Activated CD4-positive, alpha-beta T cell treated with anti-CD3 and anti-CD28 coated beads for 36 hours (primary cell): ENCODE data around the gene EXOC3. TPM values are rescaled to one million over a fixed set of nuclear protein-coding genes. Genes with fewer than 3 reads are reported as not detected.

ENCODE experiments used
- ATAC-seq: fragments of 200-7000 bp; cut with Tn5 transposase; one replicate; pipeline ENCODE4 v1.10.0; 2021; ENCODE audit warnings: mild to moderate bottlenecking, moderate library complexity
- CTCF ChIA-PET: fragments of 350-600 bp; sonication (Branson Sonifier 250); formaldehyde crosslinking; loops from one replicate; lab custom pipeline; 2021; ENCODE audit warnings: antibody characterized with exemption; lab: Charles Lee
- POLR2A ChIA-PET: fragments of 350-600 bp; sonication (Branson Sonifier 250); formaldehyde crosslinking; loops from one replicate; lab custom pipeline; 2021; ENCODE audit warnings: antibody characterized with exemption, inconsistent platforms; lab: Charles Lee
- DNase-seq: peaks from one replicate; pipeline ENCODE4 v3.0.0-alpha.2; 2020
- H3K27ac Mint-ChIP-seq: one replicate; pipeline ENCODE4 v1.8.0; 2021; ENCODE audit warnings: mixed read lengths
- H3K27me3 Mint-ChIP-seq: one replicate; pipeline ENCODE4 v1.8.0; 2021; ENCODE audit warnings: mixed read lengths
- H3K36me3 Mint-ChIP-seq: one replicate; pipeline ENCODE4 v1.8.0; 2021; ENCODE audit warnings: low read depth, mixed read lengths
- H3K4me1 Mint-ChIP-seq: one replicate; pipeline ENCODE4 v1.8.0; 2021; ENCODE audit warnings: mixed read lengths
- H3K4me3 Mint-ChIP-seq: one replicate; pipeline ENCODE4 v1.8.0; 2021; ENCODE audit warnings: mild to moderate bottlenecking, moderate library complexity, mixed read lengths
- H3K9me3 Mint-ChIP-seq: one replicate; pipeline ENCODE4 v1.8.0; 2021; ENCODE audit warnings: low read depth, mixed read lengths
- intact Hi-C, 2 experiments: fragments of 100-400 bp; cut with DNase I in 1 of 2; cut with micrococcal nuclease in 1 of 2; formaldehyde crosslinking; loops; one replicate each; pipeline versions ENCODE4 v1.14.2 to v1.15.1; 2022 to 2024; cut with DNase I, micrococcal nuclease
- total RNA-seq, 2 experiments: library from RNA; stranded (reverse); gene quantifications; one replicate each; pipeline ENCODE4 v1.2.3, GENCODE V29; 2021

EXOC3 gene
- total RNA-seq, 2 experiments from 2014 or later = 49.7 to 62.7 TPM

DNA sequence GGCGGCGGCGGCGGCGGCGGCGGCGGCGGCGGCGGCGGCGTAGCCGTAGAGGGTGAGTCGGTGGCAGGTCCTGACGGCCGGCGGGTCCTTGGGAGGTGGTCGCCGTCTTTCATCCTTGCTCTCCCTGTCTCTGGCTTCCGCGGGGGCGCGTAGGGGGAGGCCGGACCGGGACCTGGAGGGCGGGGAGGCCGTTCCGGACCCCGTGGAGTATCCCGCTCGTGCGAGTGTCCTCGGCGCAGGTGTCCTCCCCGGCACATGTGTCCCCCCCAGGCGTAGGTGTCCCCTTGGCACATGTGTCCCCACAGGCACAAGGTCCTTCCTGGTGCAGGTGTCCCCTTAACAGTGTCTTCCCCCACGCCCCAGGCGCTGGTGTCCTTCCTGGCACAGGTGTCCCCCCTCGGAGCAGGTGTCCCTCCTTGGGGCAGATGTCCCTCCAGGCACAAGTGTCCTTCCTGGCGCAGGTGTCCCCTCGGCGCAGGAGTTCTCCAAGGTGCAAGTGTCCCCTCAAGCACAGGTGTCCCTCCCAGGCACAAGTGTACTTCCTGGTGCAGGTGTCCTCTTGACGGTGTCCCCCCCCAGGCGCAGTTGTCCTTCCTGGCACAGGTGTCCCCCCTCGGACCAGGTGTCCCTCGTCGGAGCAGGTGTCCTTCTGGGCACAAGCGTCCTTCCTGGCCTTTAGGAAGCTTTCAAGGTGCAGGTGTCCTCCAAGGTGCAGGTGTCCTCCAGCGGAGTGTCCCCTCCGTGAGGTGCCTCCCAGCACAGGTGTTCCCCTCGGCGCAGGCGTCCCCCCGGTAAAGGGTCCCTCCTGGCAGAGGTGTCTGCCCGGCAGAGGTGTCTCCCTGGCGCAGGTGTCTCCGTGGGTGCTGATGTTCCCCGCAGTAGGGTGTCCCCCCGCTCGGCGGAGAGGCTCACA, 519 bp downstream of the EXOC3 start:
- H3K27ac Mint-ChIP-seq = peak overlapping the region; percentile 83
- CTCF ChIA-PET = no interaction called here
- POLR2A ChIA-PET = no interaction called here
- no peaks in the 10 kb centered on the region for H3K27me3 Mint-ChIP-seq
- no peaks in the 10 kb centered on the region for H3K9me3 Mint-ChIP-seq
- DNase-seq (peak; percentile 59), ATAC-seq (peak; percentile 42)
- H3K4me3 Mint-ChIP-seq = peak overlapping the region; percentile 87
- H3K4me1 Mint-ChIP-seq = peaks cover 42% of the 10 kb centered on the region
- intact Hi-C loops = loop anchor here (1.0 to 10.0 kb wide), 5 partner anchors 15 to 451 kb away; partner anchors contain the start of genes BRD9 (in 1 of the 2), PDCD6 (in 1 of the 2) and TRIP13 (in 1 of the 2)
- peaks cover 24% of the 10 kb centered on the region for H3K36me3 Mint-ChIP-seq

DNA sequence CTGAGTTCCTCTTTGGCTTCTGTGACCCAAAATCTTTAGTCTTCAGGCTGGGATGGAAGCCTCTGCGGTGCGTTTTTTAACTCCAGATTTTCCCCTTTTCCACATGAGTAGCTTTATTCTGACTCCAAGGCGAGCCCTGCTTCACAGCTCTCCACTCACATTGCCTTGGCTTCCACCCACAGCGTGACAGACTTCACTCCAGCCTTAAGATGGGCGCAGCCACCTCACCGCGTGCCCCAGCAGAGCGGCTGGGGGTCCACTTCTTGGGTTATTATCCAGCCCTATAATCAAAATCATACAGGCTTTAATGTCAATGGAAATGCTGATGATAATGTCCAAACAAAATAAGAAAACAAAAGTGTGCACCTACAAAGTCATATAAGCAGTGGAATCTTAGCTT, 1.2 kb downstream of the EXOC3 start:
- CTCF ChIA-PET = no interaction called here
- peak overlapping the region; percentile 83 for H3K27ac Mint-ChIP-seq
- peaks cover 46% of the 10 kb centered on the region for H3K4me1 Mint-ChIP-seq
- H3K9me3 Mint-ChIP-seq = no peaks in the 10 kb centered on the region
- H3K4me3 Mint-ChIP-seq = peak overlapping the region; percentile 87
- ATAC-seq (no peak), DNase-seq (no peak)
- intact Hi-C loops = loop anchor here (2.0 to 10.0 kb wide), 2 partner anchors 15 to 451 kb away; partner anchors contain the start of genes BRD9 (in 1 of the 2) and TRIP13 (in 1 of the 2)
- H3K27me3 Mint-ChIP-seq = no peaks in the 10 kb centered on the region
- peaks cover 31% of the 10 kb centered on the region for H3K36me3 Mint-ChIP-seq
- POLR2A ChIA-PET = no interaction called here

GRCh38 chr5:445591-445990, 2.6 kb downstream of the EXOC3 start:
- CTCF ChIA-PET = interaction anchor here (0.7 to 3.9 kb wide), 9 partner anchors 12 to 132 kb away, joined by 3 to 19 read pairs (median 5); no protein-coding TSS in a partner anchor
- H3K36me3 Mint-ChIP-seq = peaks cover 45% of the 10 kb centered on the region
- H3K4me1 Mint-ChIP-seq = peaks cover 51% of the 10 kb centered on the region
- no peak overlapping the region for H3K4me3 Mint-ChIP-seq
- POLR2A ChIA-PET = no interaction called here
- intact Hi-C loops = loop anchor here (2.0 to 10.0 kb wide), 2 partner anchors 13 to 449 kb away; partner anchors contain the start of genes BRD9 (in 1 of the 2) and TRIP13 (in 1 of the 2)
- no peaks in the 10 kb centered on the region for H3K27me3 Mint-ChIP-seq
- no peak for DNase-seq
- H3K27ac Mint-ChIP-seq = peak overlapping the region; percentile 51
- H3K9me3 Mint-ChIP-seq = peaks cover 4% of the 10 kb centered on the region
- ATAC-seq = no peak

DNA sequence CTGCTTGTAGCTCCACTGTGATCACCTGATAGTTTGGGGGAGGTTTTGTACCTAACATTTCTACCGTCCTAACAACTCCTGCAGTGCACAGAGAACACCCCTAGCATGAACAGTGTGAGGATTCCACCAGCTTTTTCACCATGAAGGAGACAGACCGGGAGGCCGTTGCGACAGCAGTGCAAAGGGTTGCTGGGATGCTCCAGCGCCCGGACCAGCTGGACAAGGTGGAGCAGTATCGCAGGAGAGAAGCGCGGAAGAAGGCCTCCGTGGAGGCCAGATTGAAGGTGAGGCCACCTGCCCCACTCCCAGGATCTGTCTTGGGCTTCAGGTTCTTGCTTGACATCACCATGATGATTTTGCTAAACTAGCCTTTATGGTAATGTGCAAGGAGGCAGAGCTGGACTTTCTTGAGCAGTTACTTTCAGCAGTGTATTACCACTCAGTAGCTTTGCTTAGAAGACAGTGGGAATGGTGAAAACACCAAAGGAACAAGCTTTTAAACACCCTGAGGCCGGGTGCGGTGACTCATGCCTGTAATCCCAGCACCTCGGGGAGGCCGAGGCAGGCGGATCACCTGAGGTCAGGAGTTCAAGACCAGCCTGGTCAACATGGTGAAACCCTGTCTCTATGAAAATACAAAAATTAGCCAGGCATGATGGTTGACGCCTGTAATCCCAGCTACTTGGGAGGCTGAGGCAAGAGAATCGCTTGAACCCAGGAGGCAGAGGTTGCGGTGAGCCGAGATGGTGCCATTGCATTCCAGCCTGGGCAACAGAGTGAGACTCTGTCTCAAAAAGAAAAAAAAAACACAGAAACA, 3.3 kb downstream of the EXOC3 start:
- no peaks in the 10 kb centered on the region for H3K27me3 Mint-ChIP-seq
- DNase-seq (no peak), ATAC-seq (no peak)
- intact Hi-C loops = loop anchor here (1.0 to 10.0 kb wide), 2 partner anchors 27 to 449 kb away; partner anchors contain the start of genes BRD9 (in 1 of the 2) and TRIP13 (in 1 of the 2)
- peak overlapping the region; percentile 65 for H3K27ac Mint-ChIP-seq
- H3K4me1 Mint-ChIP-seq = peaks cover 51% of the 10 kb centered on the region
- no peak overlapping the region for H3K4me3 Mint-ChIP-seq
- ChIA-PET CTCF (interaction anchor here (0.8 to 3.9 kb wide), 15 partner anchors 8 to 132 kb away, joined by 3 to 19 read pairs (median 4); no protein-coding TSS in a partner anchor), POLR2A (interaction anchor here (0.7 to 1.4 kb wide), 3 partner anchors 12 to 170 kb away, joined by 4 to 10 read pairs (median 6); no protein-coding TSS in a partner anchor)
- H3K36me3 Mint-ChIP-seq = peaks cover 52% of the 10 kb centered on the region
- peaks cover 9% of the 10 kb centered on the region for H3K9me3 Mint-ChIP-seq

DNA sequence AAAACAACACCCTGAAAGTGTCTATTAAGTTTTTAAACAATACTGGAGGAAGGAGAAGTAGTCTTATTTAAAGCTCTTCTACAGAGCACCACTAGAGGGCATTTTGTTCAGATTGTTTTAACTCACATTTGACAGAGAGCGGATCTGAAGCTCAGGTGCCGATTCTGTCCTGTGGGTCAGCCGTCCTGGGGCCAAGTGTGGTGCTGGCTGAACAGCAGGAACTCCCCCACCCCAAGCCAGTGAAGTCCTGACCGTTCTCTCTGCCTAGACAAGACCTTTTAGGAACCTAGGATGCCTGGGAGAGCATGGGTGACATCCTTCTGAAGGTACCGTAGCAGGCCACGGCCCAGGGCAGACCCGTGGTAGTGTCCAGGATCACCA, 3.9 kb downstream of the EXOC3 start:
- ATAC-seq = peak; percentile 40
- DNase-seq = peak; percentile 13
- Mint-ChIP-seq H3K27me3 (no peaks in the 10 kb centered on the region), H3K4me3 (no peak overlapping the region), H3K9me3 (peaks cover 15% of the 10 kb centered on the region), H3K36me3 (peaks cover 58% of the 10 kb centered on the region), H3K4me1 (peaks cover 48% of the 10 kb centered on the region), H3K27ac (peak overlapping the region; percentile 65)
- ChIA-PET POLR2A (interaction anchor here (0.5 to 1.4 kb wide), 4 partner anchors 11 to 171 kb away, joined by 4 to 10 read pairs (median 5); no protein-coding TSS in a partner anchor), CTCF (interaction anchor here (0.5 to 3.9 kb wide), 15 partner anchors 9 to 164 kb away, joined by 3 to 19 read pairs (median 4); no protein-coding TSS in a partner anchor)
- intact Hi-C loops = loop anchor here (1.0 to 10.0 kb wide), 2 partner anchors 26 to 448 kb away; partner anchors contain the start of genes BRD9 (in 1 of the 2) and TRIP13 (in 1 of the 2)

GRCh38 chr5:447501-447900, 4.5 kb downstream of the EXOC3 start:
- ATAC-seq = no peak
- Mint-ChIP-seq H3K4me3 (no peak overlapping the region), H3K4me1 (peaks cover 48% of the 10 kb centered on the region), H3K9me3 (peaks cover 21% of the 10 kb centered on the region), H3K27me3 (no peaks in the 10 kb centered on the region), H3K27ac (no peak overlapping the region), H3K36me3 (peaks cover 64% of the 10 kb centered on the region)
- intact Hi-C loops = loop anchor here in 1 of 2 experiments (10.0 kb wide), 1 partner anchor 447 kb away; the partner anchor contains the start of genes BRD9 and TRIP13
- no peak for DNase-seq
- ChIA-PET POLR2A (interaction anchor here (0.5 to 1.1 kb wide), 2 partner anchors 11 to 33 kb away, joined by 4 read pairs; no protein-coding TSS in a partner anchor), CTCF (interaction anchor here (0.5 to 3.9 kb wide), 9 partner anchors 10 to 165 kb away, joined by 3 to 19 read pairs (median 3); no protein-coding TSS in a partner anchor)

DNA sequence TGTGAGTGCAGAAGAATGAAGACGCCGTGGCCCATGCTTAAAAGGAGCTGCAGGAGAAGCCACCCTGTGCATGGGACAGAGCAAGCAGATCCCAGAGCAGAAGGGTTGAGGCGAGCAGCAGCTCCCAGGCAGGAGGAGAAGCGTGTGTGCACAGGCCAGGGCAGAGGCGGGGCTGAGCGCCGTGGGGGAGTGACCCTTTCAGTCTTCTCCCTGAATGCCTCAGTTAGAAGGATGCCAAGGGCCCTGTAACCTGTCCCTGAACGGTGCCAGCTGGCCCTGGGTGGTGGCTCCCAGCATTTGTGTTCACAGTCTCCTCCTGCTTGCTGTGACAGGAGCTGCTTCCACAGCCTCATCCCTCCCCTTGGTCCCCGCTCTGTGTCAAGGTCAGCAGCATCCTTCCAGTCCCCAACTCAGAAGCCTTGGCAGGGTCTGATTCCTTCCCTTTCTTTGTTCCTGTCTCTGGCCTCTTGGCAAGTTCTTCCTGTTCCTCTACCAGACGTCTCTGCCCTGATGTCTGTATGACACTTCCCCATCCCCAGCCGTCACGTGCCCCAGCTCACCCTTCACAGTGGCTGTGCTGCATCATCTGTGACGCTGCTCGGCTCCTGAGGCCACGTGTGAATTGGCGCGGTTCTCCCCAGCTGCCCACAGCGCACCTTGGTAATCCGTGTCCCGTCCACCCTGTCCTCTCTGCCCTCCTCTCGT, 5.2 kb downstream of the EXOC3 start:
- CTCF ChIA-PET = interaction anchor here (1.1 to 3.9 kb wide), 4 partner anchors 10 to 102 kb away, joined by 3 to 19 read pairs (median 6); no protein-coding TSS in a partner anchor
- DNase-seq = peak; percentile 4
- no peaks in the 10 kb centered on the region for H3K27me3 Mint-ChIP-seq
- H3K4me3 Mint-ChIP-seq = no peak overlapping the region
- H3K9me3 Mint-ChIP-seq = peaks cover 23% of the 10 kb centered on the region
- peaks cover 55% of the 10 kb centered on the region for H3K4me1 Mint-ChIP-seq
- POLR2A ChIA-PET = no interaction called here
- ATAC-seq = no peak
- peaks cover 71% of the 10 kb centered on the region for H3K36me3 Mint-ChIP-seq
- H3K27ac Mint-ChIP-seq = no peak overlapping the region
- intact Hi-C loops = loop anchor here in 1 of 2 experiments (10.0 kb wide), 1 partner anchor 447 kb away; the partner anchor contains the start of genes BRD9 and TRIP13

GRCh38 chr5:448766-449090, 5.8 kb downstream of the EXOC3 start:
- H3K4me3 Mint-ChIP-seq = no peak overlapping the region
- ChIA-PET CTCF (interaction anchor here (1.1 to 3.9 kb wide), 4 partner anchors 9 to 103 kb away, joined by 3 to 19 read pairs (median 6); no protein-coding TSS in a partner anchor), POLR2A (no interaction called here)
- H3K9me3 Mint-ChIP-seq = peaks cover 23% of the 10 kb centered on the region
- H3K27ac Mint-ChIP-seq = no peak overlapping the region
- intact Hi-C loops = loop anchor here in 1 of 2 experiments (10.0 kb wide), 1 partner anchor 446 kb away; the partner anchor contains the start of genes BRD9 and TRIP13
- H3K27me3 Mint-ChIP-seq = no peaks in the 10 kb centered on the region
- H3K36me3 Mint-ChIP-seq = peaks cover 74% of the 10 kb centered on the region
- H3K4me1 Mint-ChIP-seq = peaks cover 57% of the 10 kb centered on the region
- DNase-seq = no peak
- ATAC-seq = no peak

DNA sequence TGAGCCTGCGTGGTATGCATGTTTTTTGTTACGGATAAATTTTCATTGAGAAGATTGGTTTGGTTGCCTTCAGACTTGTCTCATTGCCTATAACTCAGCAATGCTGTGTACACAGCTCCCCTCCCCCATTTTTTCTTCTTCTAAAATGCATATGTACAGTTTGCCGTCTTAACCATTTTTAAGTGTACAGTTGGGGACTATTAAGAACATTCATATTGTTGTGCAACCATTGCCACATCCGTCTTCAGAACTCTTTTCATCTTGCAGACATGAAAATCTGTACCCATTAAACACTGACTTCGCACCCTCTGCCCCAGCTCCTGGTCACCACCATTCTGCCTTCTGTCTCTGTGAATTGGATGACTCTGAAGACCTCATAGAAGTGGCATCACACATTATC, 6.2 kb downstream of the EXOC3 start:
- Mint-ChIP-seq H3K27me3 (no peaks in the 10 kb centered on the region), H3K4me3 (no peak overlapping the region), H3K36me3 (peaks cover 78% of the 10 kb centered on the region), H3K27ac (peak overlapping the region; percentile 11), H3K9me3 (peaks cover 23% of the 10 kb centered on the region), H3K4me1 (peaks cover 59% of the 10 kb centered on the region)
- POLR2A ChIA-PET = no interaction called here
- DNase-seq (no peak), ATAC-seq (no peak)
- CTCF ChIA-PET = interaction anchor here (0.6 to 3.9 kb wide), 5 partner anchors 9 to 243 kb away, joined by 3 to 19 read pairs (median 5); no protein-coding TSS in a partner anchor
- intact Hi-C loops = loop anchor here in 1 of 2 experiments (10.0 kb wide), 1 partner anchor 446 kb away; the partner anchor contains the start of genes BRD9 and TRIP13
